IMR-90 (cell line): ENCODE measurements around the gene TBX4.

Experiments used
- CEBPB ChIP-seq: IDR thresholded peaks from 2 replicates; pipeline ENCODE4 v1.6.1; 2012; ENCODE audit warnings: low read depth, low read length, improper control_type of control experiment
- FOS ChIP-seq: fragments of 150-350 bp; IDR thresholded peaks from 2 replicates; pipeline ENCODE4 v1.6.1; 2016; ENCODE audit warnings: low read depth, low read length
- MXI1 ChIP-seq: IDR thresholded peaks from 2 replicates; pipeline ENCODE4 v1.6.1; 2012; ENCODE audit warnings: low read depth, mild to moderate bottlenecking, low read length, moderate library complexity, borderline replicate concordance
- POLR2A ChIP-seq: IDR thresholded peaks from 2 replicates; pipeline ENCODE4 v1.6.1; 2012; ENCODE audit warnings: mild to moderate bottlenecking, low read depth, low read length
- RAD21 ChIP-seq: IDR thresholded peaks from 2 replicates; pipeline ENCODE4 v1.6.1; 2012; ENCODE audit warnings: low read length, improper control_type of control experiment
- RFX5 ChIP-seq: IDR thresholded peaks from 2 replicates; pipeline ENCODE4 v1.8.0; 2012; ENCODE audit warnings: low read depth, mild to moderate bottlenecking, low read length, moderate library complexity
- TF ChIP-seq, protein P1 (sequence below): conservative IDR thresholded peaks from 2 replicates; pipeline ENCODE4 v1.5.1; 2012; ENCODE audit warnings: mild to moderate bottlenecking, low read depth, low read length, improper control_type of control experiment
- TF ChIP-seq, protein P2 (sequence below): fragments of 150-350 bp; IDR thresholded peaks from 2 replicates; pipeline ENCODE4 v1.6.1; 2017; ENCODE audit warnings: mild to moderate bottlenecking, antibody characterized with exemption, low read length, low read depth

DNA sequence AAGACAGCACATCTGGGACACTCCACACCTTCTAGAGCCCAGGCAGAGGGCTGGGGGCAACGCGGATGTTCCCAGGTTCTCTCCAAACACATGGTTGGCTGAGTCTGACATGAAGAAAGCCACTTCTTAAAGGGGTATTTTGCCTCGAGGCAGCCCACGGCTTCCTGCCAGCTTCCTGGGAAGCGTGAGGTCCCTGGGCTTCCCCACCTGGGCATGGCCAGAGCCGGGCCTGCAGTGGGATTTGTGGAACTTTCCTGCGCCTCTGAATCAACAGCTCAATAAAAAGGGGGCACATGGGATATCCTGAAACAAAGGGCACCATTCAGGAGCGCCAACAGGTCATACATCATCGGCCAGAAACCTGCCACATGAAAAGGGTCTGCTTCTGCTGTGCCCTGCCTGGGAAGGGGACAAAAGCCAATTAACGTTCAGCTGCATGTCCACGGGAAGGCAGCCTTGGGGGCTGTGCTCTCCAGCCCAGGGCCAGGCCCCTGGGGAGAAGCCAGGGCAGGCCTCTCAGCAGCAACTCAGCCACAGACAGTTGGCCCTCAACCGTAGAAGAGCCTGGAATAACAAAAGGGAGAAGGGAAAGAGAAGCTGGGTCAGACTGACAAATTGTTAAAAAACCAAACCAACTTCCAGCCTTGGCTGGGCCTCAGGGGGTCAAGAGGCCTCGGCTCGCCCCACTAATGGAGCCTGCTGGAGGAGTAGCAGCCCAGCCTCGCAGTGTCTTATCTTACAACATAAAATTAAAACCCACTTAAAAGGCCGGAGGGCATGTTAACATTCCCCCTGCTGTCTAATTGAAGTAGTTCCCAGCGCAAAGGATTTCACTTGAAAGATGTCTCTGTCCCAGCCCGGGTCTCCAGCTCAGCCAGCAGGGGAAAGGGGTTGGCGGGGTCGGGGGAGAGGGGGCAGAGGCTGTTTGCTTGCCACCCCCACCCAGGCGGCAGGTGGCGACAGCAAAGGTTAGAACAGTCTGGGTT is 34.2 kb downstream of the TBX4 start:
- TF ChIP-seq, protein P1, sequence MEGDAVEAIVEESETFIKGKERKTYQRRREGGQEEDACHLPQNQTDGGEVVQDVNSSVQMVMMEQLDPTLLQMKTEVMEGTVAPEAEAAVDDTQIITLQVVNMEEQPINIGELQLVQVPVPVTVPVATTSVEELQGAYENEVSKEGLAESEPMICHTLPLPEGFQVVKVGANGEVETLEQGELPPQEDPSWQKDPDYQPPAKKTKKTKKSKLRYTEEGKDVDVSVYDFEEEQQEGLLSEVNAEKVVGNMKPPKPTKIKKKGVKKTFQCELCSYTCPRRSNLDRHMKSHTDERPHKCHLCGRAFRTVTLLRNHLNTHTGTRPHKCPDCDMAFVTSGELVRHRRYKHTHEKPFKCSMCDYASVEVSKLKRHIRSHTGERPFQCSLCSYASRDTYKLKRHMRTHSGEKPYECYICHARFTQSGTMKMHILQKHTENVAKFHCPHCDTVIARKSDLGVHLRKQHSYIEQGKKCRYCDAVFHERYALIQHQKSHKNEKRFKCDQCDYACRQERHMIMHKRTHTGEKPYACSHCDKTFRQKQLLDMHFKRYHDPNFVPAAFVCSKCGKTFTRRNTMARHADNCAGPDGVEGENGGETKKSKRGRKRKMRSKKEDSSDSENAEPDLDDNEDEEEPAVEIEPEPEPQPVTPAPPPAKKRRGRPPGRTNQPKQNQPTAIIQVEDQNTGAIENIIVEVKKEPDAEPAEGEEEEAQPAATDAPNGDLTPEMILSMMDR = no peak
- TF ChIP-seq FOS = no peak
- TF ChIP-seq, protein P2, sequence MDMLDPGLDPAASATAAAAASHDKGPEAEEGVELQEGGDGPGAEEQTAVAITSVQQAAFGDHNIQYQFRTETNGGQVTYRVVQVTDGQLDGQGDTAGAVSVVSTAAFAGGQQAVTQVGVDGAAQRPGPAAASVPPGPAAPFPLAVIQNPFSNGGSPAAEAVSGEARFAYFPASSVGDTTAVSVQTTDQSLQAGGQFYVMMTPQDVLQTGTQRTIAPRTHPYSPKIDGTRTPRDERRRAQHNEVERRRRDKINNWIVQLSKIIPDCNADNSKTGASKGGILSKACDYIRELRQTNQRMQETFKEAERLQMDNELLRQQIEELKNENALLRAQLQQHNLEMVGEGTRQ = no peak
- TF ChIP-seq POLR2A = no peak
- TF ChIP-seq RAD21 = no peak
- no peak for TF ChIP-seq MXI1
- no peak for TF ChIP-seq CEBPB
- no peak for TF ChIP-seq RFX5
